K562 (cell line): Measurements from ENCODE around the gene PPDPF. TPM values are rescaled to one million over a fixed set of nuclear protein-coding genes. Genes with fewer than 3 reads are reported as not detected.
A peak's percentile ranks its signal among the peaks of the same experiment; 100 is the strongest.

Source experiments
- ATAC-seq: fragments of 200-7000 bp; cut with Tn5 transposase; 3 replicates; pipeline ENCODE4 v1.9.1; 2020; ENCODE audit warnings: moderate library complexity
- BruUV-seq: library from RNA; stranded (reverse); fragments of 400-500 nt; replicated peaks from 2 replicates; lab custom pipeline; 2021; lab: Mats Ljungman, UMichigan
- CTCF ChIA-PET: fragments of 300-600 bp; formaldehyde crosslinking; extraction: SDS; loops from one replicate; lab custom pipeline; 2021; ENCODE audit warnings: low intra/inter-chr PET ratio; lab: Yijun Ruan, JAX
- POLR2A ChIA-PET: fragments of 300-600, 350-650 bp; sonication (Branson Sonifier 250); formaldehyde crosslinking; extraction: SDS; loops from one replicate; lab custom pipeline; 2021; ENCODE audit warnings: antibody characterized with exemption, inconsistent platforms; lab: Yijun Ruan, JAX
- DNase-seq, 4 experiments: peaks; one replicate each; pipeline versions ENCODE4 v3.0.0 to v3.0.0-alpha.2; 2011 to 2018; ENCODE audit warnings: low spot score in 3 of 4, mixed read lengths in 3 of 4; ENCODE audit errors: extremely low read depth in 1 of 4
- FAIRE-seq: peaks from 2 replicates; lab custom pipeline; 2011; peaks lifted over from hg19 to GRCh38; lab: Jason Lieb, UNC
- H2AFZ ChIP-seq: 2 replicates; pipeline ENCODE4 v1.6.0; 2011; ENCODE audit warnings: low read depth, low read length, control low read depth, inconsistent platforms
- H3K27ac ChIP-seq: fragments of 200-600 bp; 3 replicates; pipeline ENCODE4 v1.8.0; 2011; ENCODE audit warnings: low read depth, mild to moderate bottlenecking, control low read depth, inconsistent platforms, low read length, moderate library complexity, mixed read lengths; ENCODE audit errors: extremely low read depth
- H3K27me3 ChIP-seq, 2 experiments: fragments of 300-600 bp in 1 of 2; 2 replicates in 1 of 2; 3 replicates in 1 of 2; pipeline versions ENCODE4 v1.6.0 to v1.8.0; 2011; ENCODE audit warnings: inconsistent platforms in 2 of 2, low read length in 2 of 2, mild to moderate bottlenecking in 1 of 2, mixed read lengths in 1 of 2, moderate library complexity in 1 of 2; ENCODE audit not compliant: control insufficient read depth in 2 of 2, insufficient read depth in 2 of 2
- H3K36me3 ChIP-seq: fragments of 300-600 bp; 3 replicates; pipeline ENCODE4 v1.8.0; 2011; ENCODE audit warnings: mild to moderate bottlenecking, low read length, inconsistent platforms; ENCODE audit not compliant: control insufficient read depth, insufficient read depth
- H3K4me1 ChIP-seq, 2 experiments: fragments of 200-600 bp in 1 of 2; replicated peaks in 1 of 2; 2 replicates in 1 of 2; 3 replicates in 1 of 2; pipeline versions ENCODE4 v1.5.1 to v1.8.0; 2011; ENCODE audit warnings: inconsistent platforms in 2 of 2, low read length in 2 of 2, mild to moderate bottlenecking in 1 of 2, mixed read lengths in 1 of 2, moderate library complexity in 1 of 2; ENCODE audit not compliant: control insufficient read depth in 2 of 2, insufficient read depth in 2 of 2
- H3K4me2 ChIP-seq: 2 replicates; pipeline ENCODE4 v1.6.1; 2011; ENCODE audit warnings: low read length, control low read depth, inconsistent platforms, mixed read lengths; ENCODE audit not compliant: insufficient read depth
- H3K4me3 ChIP-seq: fragments of 200-600 bp; sonication (generic), shearing (Covaris generic); 2 replicates; pipeline ENCODE4 v1.5.1; 2016; ENCODE audit warnings: control low read depth, inconsistent platforms
- H3K79me2 ChIP-seq: fragments of 200-600 bp; 3 replicates; pipeline ENCODE4 v1.8.0; 2011; ENCODE audit warnings: low read length, inconsistent platforms; ENCODE audit not compliant: control insufficient read depth, insufficient read depth
- H3K9ac ChIP-seq, 2 experiments: 2 replicates each; pipeline versions ENCODE4 v1.6.0 to v1.6.1; 2011; ENCODE audit warnings: low read depth in 2 of 2, low read length in 2 of 2, control low read depth in 1 of 2, inconsistent platforms in 1 of 2, mild to moderate bottlenecking in 1 of 2, mixed read lengths in 1 of 2; ENCODE audit not compliant: insufficient read depth in 1 of 2
- H3K9me1 ChIP-seq: one replicate; pipeline ENCODE4 v1.6.0; 2011; ENCODE audit warnings: inconsistent platforms, mild to moderate bottlenecking, low read length, moderate library complexity; ENCODE audit not compliant: control insufficient read depth, insufficient read depth
- H3K9me3 ChIP-seq: replicated peaks from 2 replicates; pipeline ENCODE4 v1.5.1; 2011; ENCODE audit warnings: low read depth, low read length, inconsistent platforms; ENCODE audit not compliant: control insufficient read depth, insufficient read depth
- H4K20me1 ChIP-seq: replicated peaks from 2 replicates; pipeline ENCODE4 v1.6.1; 2011; ENCODE audit warnings: low read length, inconsistent platforms, mixed read lengths; ENCODE audit not compliant: control insufficient read depth, insufficient read depth
- ETS2 ChIP-seq: IDR thresholded peaks from 2 replicates; pipeline ENCODE4 v1.6.1; 2016; ENCODE audit warnings: borderline replicate concordance, missing genetic modification characterization, mild to moderate bottlenecking, moderate library complexity, missing compliant biosample characterization; ENCODE audit not compliant: poor library complexity, severe bottlenecking
- FOXO4 ChIP-seq: fragments of 450-650 bp; formaldehyde crosslinking; IDR thresholded peaks from 2 replicates; pipeline ENCODE4 v1.4.0; 2020; ENCODE audit warnings: mild to moderate bottlenecking, moderate library complexity
- HCFC1 ChIP-seq: IDR thresholded peaks from 2 replicates; pipeline ENCODE4 v1.6.1; 2012; ENCODE audit warnings: low read depth, low read length, improper control_type of control experiment
- MCM5 ChIP-seq: fragments of 450-650 bp; IDR thresholded peaks from 2 replicates; pipeline ENCODE4 v1.6.1; 2016; ENCODE audit warnings: low read depth
- PHB2 ChIP-seq: fragments of 450-650 bp; IDR thresholded peaks from 2 replicates; pipeline ENCODE4 v1.6.1; 2017; ENCODE audit warnings: low read depth
- PHF8 ChIP-seq: fragments of 200-600 bp; sonication (generic); IDR thresholded peaks from 2 replicates; pipeline ENCODE4 v1.6.1; 2012; ENCODE audit warnings: mixed run types, mild to moderate bottlenecking, inconsistent platforms, low read length, moderate library complexity, borderline replicate concordance
- PYGO2 ChIP-seq: fragments of 450-650 bp; IDR thresholded peaks from 2 replicates; pipeline ENCODE4 v1.6.1; 2016; ENCODE audit warnings: mild to moderate bottlenecking, missing genetic modification characterization, moderate library complexity, missing compliant biosample characterization
- RAD21 ChIP-seq, 2 experiments: fragments of 250-450 bp in 1 of 2; fragments of 450-650 bp in 1 of 2; sonication (Bioruptor Pico) in 1 of 2; formaldehyde crosslinking in 1 of 2; IDR thresholded peaks in 1 of 2; conservative IDR thresholded peaks in 1 of 2; 2 replicates each; pipeline versions ENCODE4 v1.4.0 to v1.8.0; 2020 to 2022; ENCODE audit warnings: mild to moderate bottlenecking in 2 of 2, moderate library complexity in 1 of 2
- RBM34 ChIP-seq: fragments of 200-400 bp; formaldehyde crosslinking; IDR thresholded peaks from 2 replicates; pipeline ENCODE4 v1.6.1; 2018; ENCODE audit warnings: low read length, borderline replicate concordance; ENCODE audit not compliant: insufficient read depth
- RNF2 ChIP-seq: sonication (generic); IDR thresholded peaks from 2 replicates; pipeline ENCODE4 v1.6.1; 2016
- SP1 ChIP-seq: sonication (generic); formaldehyde crosslinking; IDR thresholded peaks from 2 replicates; pipeline ENCODE4 v1.8.1; 2022; ENCODE audit warnings: mild to moderate bottlenecking, missing genetic modification reagents
- SUPT5H ChIP-seq: fragments of 450-650 bp; IDR thresholded peaks from 2 replicates; pipeline ENCODE4 v1.6.1; 2016
- USF1 ChIP-seq: sonication (generic); formaldehyde crosslinking; IDR thresholded peaks from 2 replicates; pipeline ENCODE4 v1.9.0; 2022; ENCODE audit warnings: mild to moderate bottlenecking, missing genetic modification reagents
- ZNF124 ChIP-seq: sonication (generic); formaldehyde crosslinking; IDR thresholded peaks from 2 replicates; pipeline ENCODE4 v1.8.1; 2022; ENCODE audit warnings: missing genetic modification reagents
- ZNF175 ChIP-seq: fragments of 200-800 bp; sonication (Bioruptor generic); IDR thresholded peaks from 2 replicates; pipeline ENCODE4 v1.6.1; 2016; ENCODE audit warnings: low read depth, mild to moderate bottlenecking, missing genetic modification characterization, missing compliant biosample characterization
- ZNF766 ChIP-seq: fragments of 200-800 bp; sonication (Bioruptor generic); conservative IDR thresholded peaks from 2 replicates; pipeline ENCODE4 v1.6.1; 2016; ENCODE audit warnings: missing genetic modification characterization, missing compliant biosample characterization
- WGBS: fragments of 100-300 bp; shearing (Covaris generic); methylation state at CpG from one replicate; pipeline ENCODE4 v1.1.6; 2016; ENCODE audit warnings: low coverage, mixed read lengths; ENCODE audit not compliant: insufficient coverage; ENCODE audit errors: missing lambda C conversion rate; 5-methylcytosine and 5-hydroxymethylcytosine counted together
- in situ Hi-C: fragments of 300-500 bp; cut with MboI; formaldehyde crosslinking; loops from 4 replicates; pipeline ENCODE4 v1.15.0; 2018; ENCODE audit warnings: inconsistent platforms, mixed read lengths
- intact Hi-C: fragments of 100-400 bp; cut with micrococcal nuclease; formaldehyde crosslinking; loops from 2 replicates; pipeline ENCODE4 v1.14.2; 2022
- polyA plus RNA-seq, 8 experiments: library from polyadenylated mRNA; depleted of rRNA in 4 of 8; stranded (reverse) in 5 of 8; unstranded in 3 of 8; fragments of >200 nt; fragmentation: Nextera tagmentation in 2 of 8; fragmentation: Illumina TruSeq in 1 of 8; extraction: Ambion mirVana in 2 of 8; extraction: Trizol in 1 of 8; gene quantifications; 2 replicates each; pipeline versions ENCODE4 v1.2.1 to v1.2.3, GENCODE V29; 2011 to 2014; ENCODE audit warnings: inconsistent platforms in 1 of 8, missing spikeins in 1 of 8
- total RNA-seq, 7 experiments: library from RNA; depleted of rRNA in 6 of 7; stranded (reverse); fragments of >200 nt in 6 of 7; fragmentation: Illumina TruSeq in 2 of 7; extraction: Trizol in 2 of 7; gene quantifications; 2 replicates each; pipeline versions ENCODE4 v1.2.1 to v1.2.3, GENCODE V29; 2011 to 2021; ENCODE audit warnings: low replicate concordance in 1 of 7

The PPDPF gene
- total and polyA plus RNA-seq, 9 of the 15 experiments (the other 6 are each of a cell fraction or from before 2014, with no cell fraction given), result 0.77 to 233 (median 10.5) TPM

GRCh38 chr20:63551068-63551467 is 30.5 kb downstream of the PPDPF start:
- peaks cover 0 to 16% of the 10 kb centered on the region in 2 experiments; a peak in 2 of 5 replicates for H3K27me3 ChIP-seq
- POLR2A ChIA-PET, result no interaction called here

GRCh38 chr20:63552481-63553249 is 32.1 kb downstream of the PPDPF start:
- no peak for FAIRE-seq
- WGBS, result 25% methylated on average over 14 of the region's 15 CpGs
- no peaks in the 10 kb centered on the region for H3K79me2 ChIP-seq
- peak overlapping the region; percentile 84 for H3K4me2 ChIP-seq
- no peaks in the 10 kb centered on the region for H3K9me1 ChIP-seq
- H3K4me1 ChIP-seq, result peaks cover 15 to 72% of the 10 kb centered on the region in 2 experiments
- H3K27me3 ChIP-seq, result peaks cover 0 to 3% of the 10 kb centered on the region in 2 experiments; a peak in 2 of 5 replicates
- in situ Hi-C loops (no loop called here), intact Hi-C loops (loop anchor here (10.0 kb wide), 1 partner anchor 312 kb away; the partner anchor contains the start of genes ABHD16B and TPD52L2)
- no peaks in the 10 kb centered on the region for H3K36me3 ChIP-seq
- H3K4me3 ChIP-seq, result peak overlapping the region; percentile 76
- peak; percentile 68 for ATAC-seq
- H4K20me1 ChIP-seq, result no peaks in the 10 kb centered on the region
- peak; percentile 62 to 85 (median 70) for DNase-seq
- H3K9me3 ChIP-seq, result no peaks in the 10 kb centered on the region
- H2AFZ ChIP-seq, result peak overlapping the region; percentile 80
- ChIA-PET POLR2A (interaction anchor here (0.6 to 1.5 kb wide), 8 partner anchors 9 to 331 kb away, joined by 3 to 7 read pairs (median 3); partner anchors contain the start of gene PPDPF), CTCF (no interaction called here)
- BruUV-seq, result no TSS peak
- peak overlapping the region; percentile 55 to 70; a peak in 3 of 4 replicates for H3K9ac ChIP-seq
- H3K27ac ChIP-seq, result peak overlapping the region; percentile 60
- no peak for TF ChIP-seq ZNF124 (CRISPR knock-in tag)
- peak; percentile 82; the same call in 1 of the 2 replicates for TF ChIP-seq RNF2
- no peak; the same call in 1 of the 2 replicates for TF ChIP-seq PHF8
- 0 out of 2 replicates have a peak, but pooled peaks have one; percentile 33 for TF ChIP-seq SUPT5H
- no peak for TF ChIP-seq PYGO2 (tag)
- TF ChIP-seq PHB2, result no peak
- TF ChIP-seq MCM5, result no peak
- no peak for TF ChIP-seq FOXO4 (CRISPR knock-in tag)
- no peak for TF ChIP-seq HCFC1
- TF ChIP-seq ETS2, result no peak
- TF ChIP-seq USF1 (CRISPR knock-in tag), result no peak

More at GRCh38 chr20:63551068-63551467, 30.5 kb downstream of the PPDPF start:
- H3K9me1 ChIP-seq, result no peaks in the 10 kb centered on the region
- peaks cover 15 to 74% of the 10 kb centered on the region in 2 experiments for H3K4me1 ChIP-seq
- FAIRE-seq, result peak; percentile 69
- CTCF ChIA-PET, result no interaction called here
- TF ChIP-seq ZNF766, result no peak
- no peak for TF ChIP-seq SP1 (CRISPR knock-in tag)
- no peak for TF ChIP-seq ZNF175 (CRISPR knock-in tag)
- no peak for TF ChIP-seq RAD21 (CRISPR knock-in tag; conservative IDR thresholded peaks at IDR 0.05 in 1 of 2, IDR thresholded peaks at IDR 0.05 in 1 of 2)
- no peak for TF ChIP-seq RBM34
- TF ChIP-seq, all 486 proteins: peak for 0
- H2AFZ ChIP-seq, result no peak overlapping the region
- BruUV-seq, result no TSS peak
- no peak for ATAC-seq
- intact Hi-C loops (loop anchor here (10.0 kb wide), 1 partner anchor 314 kb away; the partner anchor contains the start of genes ABHD16B and TPD52L2), in situ Hi-C loops (no loop called here)
- no peak overlapping the region for H3K4me3 ChIP-seq
- H3K4me2 ChIP-seq, result no peak overlapping the region
- H3K36me3 ChIP-seq, result no peaks in the 10 kb centered on the region
- H3K79me2 ChIP-seq, result no peaks in the 10 kb centered on the region
- DNase-seq, result no peak
- no peaks in the 10 kb centered on the region for H3K9me3 ChIP-seq
- no peak overlapping the region for H3K27ac ChIP-seq
- WGBS, result 47% methylated on average over 9 of the region's 9 CpGs
- H3K9ac ChIP-seq, result 0 out of 4 replicates have a peak overlapping the region, but pooled peaks of 1 of the 2 experiments have one; percentile 2
- no peaks in the 10 kb centered on the region for H4K20me1 ChIP-seq
